NB4 (cell line): ENCODE measurements around the gene KCNJ11.
A peak's percentile ranks its signal among the peaks of the same experiment; 100 is the strongest.

Source experiments
- DNase-seq: peaks from one replicate; pipeline ENCODE4 v3.0.0; 2010; ENCODE audit warnings: low read depth
- H3K4me3 ChIP-seq: one replicate; pipeline ENCODE4 v1.5.1; 2011; ENCODE audit warnings: mild to moderate bottlenecking, low read depth, low read length, moderate library complexity
- MYC ChIP-seq: IDR thresholded peaks from 2 replicates; pipeline ENCODE4 v1.6.1; 2011; ENCODE audit warnings: low read depth, low read length
- POLR2A ChIP-seq: IDR thresholded peaks from 2 replicates; pipeline ENCODE4 v1.6.1; 2011; ENCODE audit warnings: mild to moderate bottlenecking; ENCODE audit not compliant: insufficient read length; ENCODE audit errors: extremely low read depth
- TF ChIP-seq, protein P1 (sequence below): IDR thresholded peaks from 2 replicates; pipeline ENCODE4 v1.6.1; 2011; ENCODE audit warnings: low read depth, low read length
- TF ChIP-seq, protein P2 (sequence below): IDR thresholded peaks from one replicate; pipeline ENCODE4 v1.5.1; 2012; ENCODE audit warnings: low read depth, low read length

The KCNJ11 gene

DNA sequence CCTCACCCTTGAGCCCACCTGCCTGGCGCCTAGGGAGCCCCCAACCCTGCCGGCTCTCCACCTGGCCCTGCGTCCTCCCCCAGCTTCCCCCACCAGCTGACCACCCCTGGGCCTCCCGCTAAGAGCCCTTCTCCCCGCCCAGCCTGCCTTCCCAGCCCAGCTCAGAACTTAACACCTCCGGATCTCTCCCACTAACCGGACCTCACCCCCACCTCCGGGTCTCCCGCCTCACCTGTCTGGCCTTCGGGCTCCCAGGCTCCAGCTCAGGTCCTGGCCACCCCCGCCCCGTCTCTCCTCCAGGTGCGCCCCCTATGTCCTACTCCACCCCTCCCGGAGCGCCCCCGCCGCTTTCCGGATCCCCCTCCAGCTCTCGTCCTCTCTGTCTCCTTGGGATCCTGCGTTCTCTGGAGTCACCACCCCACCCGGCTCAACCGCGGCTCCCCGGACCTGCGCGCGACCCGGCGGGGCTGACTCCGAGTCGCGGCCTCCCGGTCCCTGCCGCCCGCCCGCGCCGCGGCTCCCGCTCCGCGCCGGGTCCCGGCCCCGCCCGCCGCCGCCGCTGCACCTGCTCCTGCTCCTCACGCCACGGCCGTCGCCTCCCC lies at the start of gene KCNJ11:
Gene KCNJ11, minus strand, starts transcription at position 51 of the 602 bp plus-strand sequence. CDS start 568 bp downstream, outside the sequence.
- no peak within 1 kb of the TSS for H3K4me3 ChIP-seq
- DNase-seq, result no peak
- TF ChIP-seq, protein P1, sequence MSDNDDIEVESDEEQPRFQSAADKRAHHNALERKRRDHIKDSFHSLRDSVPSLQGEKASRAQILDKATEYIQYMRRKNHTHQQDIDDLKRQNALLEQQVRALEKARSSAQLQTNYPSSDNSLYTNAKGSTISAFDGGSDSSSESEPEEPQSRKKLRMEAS, result no peak
- TF ChIP-seq, protein P2, sequence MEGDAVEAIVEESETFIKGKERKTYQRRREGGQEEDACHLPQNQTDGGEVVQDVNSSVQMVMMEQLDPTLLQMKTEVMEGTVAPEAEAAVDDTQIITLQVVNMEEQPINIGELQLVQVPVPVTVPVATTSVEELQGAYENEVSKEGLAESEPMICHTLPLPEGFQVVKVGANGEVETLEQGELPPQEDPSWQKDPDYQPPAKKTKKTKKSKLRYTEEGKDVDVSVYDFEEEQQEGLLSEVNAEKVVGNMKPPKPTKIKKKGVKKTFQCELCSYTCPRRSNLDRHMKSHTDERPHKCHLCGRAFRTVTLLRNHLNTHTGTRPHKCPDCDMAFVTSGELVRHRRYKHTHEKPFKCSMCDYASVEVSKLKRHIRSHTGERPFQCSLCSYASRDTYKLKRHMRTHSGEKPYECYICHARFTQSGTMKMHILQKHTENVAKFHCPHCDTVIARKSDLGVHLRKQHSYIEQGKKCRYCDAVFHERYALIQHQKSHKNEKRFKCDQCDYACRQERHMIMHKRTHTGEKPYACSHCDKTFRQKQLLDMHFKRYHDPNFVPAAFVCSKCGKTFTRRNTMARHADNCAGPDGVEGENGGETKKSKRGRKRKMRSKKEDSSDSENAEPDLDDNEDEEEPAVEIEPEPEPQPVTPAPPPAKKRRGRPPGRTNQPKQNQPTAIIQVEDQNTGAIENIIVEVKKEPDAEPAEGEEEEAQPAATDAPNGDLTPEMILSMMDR, result no peak
- TF ChIP-seq MYC (no peak), POLR2A (no peak)

DNA sequence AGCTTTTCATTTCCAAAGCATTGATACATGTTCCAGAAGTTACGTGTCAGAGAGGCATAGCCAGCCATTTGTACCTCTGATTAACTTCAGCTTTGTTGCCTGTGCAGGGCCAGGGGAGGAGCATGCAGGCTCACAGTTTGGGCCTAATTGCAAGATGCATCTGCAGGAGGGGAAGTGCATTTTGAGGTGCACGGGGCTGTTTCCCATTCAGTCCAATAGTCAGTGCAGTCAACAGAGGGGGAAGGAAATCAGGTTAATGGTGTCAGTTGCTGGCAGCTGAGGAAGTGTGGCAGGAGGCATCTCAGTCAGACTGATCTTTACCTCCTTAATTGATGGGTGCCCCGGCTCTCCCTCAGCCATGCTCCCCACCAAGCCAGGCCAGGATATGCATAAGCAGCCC lies 48.9 kb upstream of the KCNJ11 start:
- TF ChIP-seq POLR2A (no peak), MYC (no peak)
- TF ChIP-seq, protein P2, result no peak
- TF ChIP-seq, protein P1, result no peak
- DNase-seq, result no peak
- no peak overlapping the region for H3K4me3 ChIP-seq

DNA sequence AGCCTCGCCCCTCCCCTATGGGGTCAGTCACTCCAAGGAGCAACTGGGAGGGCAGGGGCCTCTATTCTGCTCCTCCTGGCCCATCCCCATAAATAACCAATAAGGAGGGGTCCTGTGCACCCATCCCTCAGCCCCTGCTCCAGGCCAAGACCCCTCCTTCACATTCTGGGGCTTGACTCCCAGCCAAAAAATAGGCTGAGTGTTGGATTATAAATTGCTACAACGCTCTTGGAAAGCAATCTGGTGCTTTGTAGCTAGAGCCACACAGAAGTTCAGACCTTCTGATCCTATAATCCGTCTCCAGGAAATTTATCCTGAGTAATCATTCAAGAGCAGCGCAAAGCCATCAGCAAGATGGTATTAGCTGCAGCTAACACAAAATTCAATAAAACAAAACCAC lies 45.6 kb upstream of the KCNJ11 start:
- TF ChIP-seq, protein P1, result no peak
- no peak for TF ChIP-seq POLR2A
- TF ChIP-seq, protein P2, result no peak
- TF ChIP-seq MYC, result no peak
- no peak overlapping the region for H3K4me3 ChIP-seq
- no peak for DNase-seq

DNA sequence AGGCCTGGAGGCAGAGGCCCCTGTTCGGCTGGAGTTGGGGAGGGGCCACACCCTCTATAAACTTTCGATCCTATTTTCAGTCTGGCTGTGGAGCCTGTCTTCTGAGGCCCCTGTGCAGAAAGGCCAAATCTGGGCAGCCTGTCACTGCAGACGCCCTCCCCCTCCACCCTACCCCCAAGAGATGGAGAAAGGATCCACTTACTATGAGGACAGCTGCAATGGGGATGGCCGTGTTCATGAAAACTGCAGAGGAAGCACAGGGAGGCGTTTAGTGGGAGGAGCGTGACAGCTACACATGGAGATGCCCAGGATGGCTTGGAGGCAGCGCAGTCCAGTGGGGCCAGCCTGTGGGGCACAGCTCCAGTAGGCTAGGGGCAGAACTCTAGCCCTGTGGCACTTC lies 43.5 kb upstream of the KCNJ11 start:
- no peak for DNase-seq
- no peak overlapping the region for H3K4me3 ChIP-seq
- no peak for TF ChIP-seq POLR2A
- TF ChIP-seq, protein P1, result no peak
- TF ChIP-seq, protein P2, result no peak

DNA sequence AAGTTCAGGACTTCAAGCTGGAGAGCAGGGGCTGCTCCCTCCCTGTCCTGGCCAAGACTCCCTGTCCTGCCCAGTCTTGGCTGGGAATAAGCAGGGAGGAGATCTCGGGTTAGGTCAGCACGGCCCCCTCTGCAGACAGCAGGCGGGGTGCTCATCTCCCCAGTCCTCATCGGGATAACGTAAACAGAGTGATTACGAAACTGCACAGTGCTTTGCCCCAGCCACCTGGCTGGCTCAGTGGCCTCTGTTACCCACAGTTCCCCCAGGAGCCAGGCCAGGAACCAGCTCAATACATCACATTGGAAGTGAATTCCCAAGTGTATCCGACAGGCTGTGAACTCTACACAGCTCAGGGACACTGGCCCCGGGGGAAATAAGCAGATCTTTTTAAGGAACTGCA lies 42.7 kb upstream of the KCNJ11 start:
- TF ChIP-seq, protein P2, result no peak
- TF ChIP-seq MYC, result no peak
- TF ChIP-seq, protein P1, result no peak
- TF ChIP-seq POLR2A, result no peak
- DNase-seq, result peak; percentile 30
- no peak overlapping the region for H3K4me3 ChIP-seq

DNA sequence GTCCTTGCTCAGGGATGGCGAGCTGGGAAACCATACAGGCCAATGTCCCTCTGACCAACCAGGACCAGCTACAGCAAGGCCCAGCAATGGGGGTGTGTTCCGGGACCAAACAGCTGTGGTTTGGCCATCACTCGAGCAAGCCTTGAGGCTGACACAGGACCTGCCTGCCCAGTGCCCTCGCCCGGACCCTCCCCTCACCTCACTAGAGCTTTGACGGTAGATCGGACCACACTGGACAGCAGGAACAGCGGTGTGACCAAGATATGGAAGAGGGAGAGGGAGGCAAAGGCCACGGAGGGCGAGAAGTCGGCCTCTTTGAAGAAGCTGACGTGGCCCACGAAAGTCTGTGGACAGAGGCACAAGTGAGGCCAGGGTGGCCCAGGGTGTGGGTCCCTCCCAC lies 42.2 kb upstream of the KCNJ11 start:
- TF ChIP-seq POLR2A, result no peak
- TF ChIP-seq MYC, result no peak
- TF ChIP-seq, protein P1, result no peak
- TF ChIP-seq, protein P2, result no peak
- no peak for DNase-seq
- H3K4me3 ChIP-seq, result no peak overlapping the region
